SK-N-SH (cell line): ENCODE measurements around the gene PLA2G1B.

Experiments
- CTCF ChIP-seq: fragments of 200-600 bp; sonication (generic); IDR thresholded peaks from 2 replicates; pipeline ENCODE4 v1.6.1; 2017; ENCODE audit warnings: antibody characterized with exemption, mild to moderate bottlenecking, moderate library complexity
- EZH2phosphoT487 ChIP-seq: fragments of 200-600 bp; sonication (generic); IDR thresholded peaks from 2 replicates; pipeline ENCODE4 v1.6.1; 2017; ENCODE audit warnings: low read depth, mixed run types, mild to moderate bottlenecking, antibody characterized with exemption, moderate library complexity, borderline replicate concordance
- JUND ChIP-seq: IDR thresholded peaks from 2 replicates; pipeline ENCODE4 v1.4.0; 2012
- MAX ChIP-seq: IDR thresholded peaks from 2 replicates; pipeline ENCODE4 v1.4.0; 2012; ENCODE audit warnings: low read depth
- MXI1 ChIP-seq: IDR thresholded peaks from 2 replicates; pipeline ENCODE4 v1.6.1; 2012; ENCODE audit warnings: mild to moderate bottlenecking, low read depth, low read length, improper control_type of control experiment
- POLR2AphosphoS5 ChIP-seq: IDR thresholded peaks from 2 replicates; pipeline ENCODE4 v1.6.1; 2012; ENCODE audit warnings: low read depth, low read length
- RAD21 ChIP-seq: IDR thresholded peaks from 2 replicates; pipeline ENCODE4 v1.6.1; 2012; ENCODE audit warnings: mild to moderate bottlenecking, low read length
- REST ChIP-seq: IDR thresholded peaks from 2 replicates; pipeline ENCODE4 v1.6.1; 2012; ENCODE audit warnings: mild to moderate bottlenecking, low read depth, low read length, moderate library complexity
- RFX5 ChIP-seq: IDR thresholded peaks from 2 replicates; pipeline ENCODE4 v1.6.1; 2012; ENCODE audit warnings: mild to moderate bottlenecking, improper control_type of control experiment, low read length
- RXRA ChIP-seq: IDR thresholded peaks from 2 replicates; pipeline ENCODE4 v1.4.0; 2012; ENCODE audit warnings: low read depth, mild to moderate bottlenecking, borderline replicate concordance
- SMC3 ChIP-seq: IDR thresholded peaks from 2 replicates; pipeline ENCODE4 v1.6.1; 2012; ENCODE audit warnings: low read depth, low read length, improper control_type of control experiment
- TAF1 ChIP-seq: IDR thresholded peaks from 2 replicates; pipeline ENCODE4 v1.6.1; 2012; ENCODE audit warnings: low read depth, mild to moderate bottlenecking, low read length, moderate library complexity, borderline replicate concordance
- USF2 ChIP-seq: fragments of 150-350 bp; IDR thresholded peaks from 2 replicates; pipeline ENCODE4 v1.6.1; 2017; ENCODE audit warnings: antibody characterized with exemption, low read length, low read depth, borderline replicate concordance
- YY1 ChIP-seq: IDR thresholded peaks from 2 replicates; pipeline ENCODE4 v1.4.0; 2012; ENCODE audit warnings: low read depth, mild to moderate bottlenecking

GRCh38 chr12:120342175-120343038 lies 14.8 kb upstream of the PLA2G1B start:
- TF ChIP-seq REST = no peak
- TF ChIP-seq CTCF = no peak
- no peak for TF ChIP-seq RFX5
- TF ChIP-seq JUND = no peak
- no peak for TF ChIP-seq EZH2phosphoT487
- no peak for TF ChIP-seq YY1
- no peak for TF ChIP-seq POLR2AphosphoS5
- no peak for TF ChIP-seq RAD21
- no peak for TF ChIP-seq MAX
- no peak for TF ChIP-seq SMC3
- no peak for TF ChIP-seq TAF1
- no peak for TF ChIP-seq MXI1
- TF ChIP-seq USF2 = no peak
- no peak for TF ChIP-seq RXRA
